Esophagus squamous epithelium (tissue), 4 donors: ENCODE data around the gene COX6B2.

Experiments used
- POLR2A ChIP-seq, 4 donors: fragments of 450-650 bp; IDR thresholded peaks; one replicate each; pipeline ENCODE4 v1.6.1; 2017; ENCODE audit warnings: antibody characterized with exemption in 4 of 4, mild to moderate bottlenecking in 4 of 4, moderate library complexity in 3 of 4
- TF ChIP-seq, protein P1 (sequence below), 6 experiments: fragments of 450-650 bp in 4 of 6; fragments of 200-600 bp in 2 of 6; sonication (generic) in 2 of 6; IDR thresholded peaks; one replicate each; pipeline ENCODE4 v1.5.1; 2016 to 2019; ENCODE audit warnings: antibody characterized with exemption in 6 of 6, mild to moderate bottlenecking in 4 of 6, moderate library complexity in 4 of 6

DNA sequence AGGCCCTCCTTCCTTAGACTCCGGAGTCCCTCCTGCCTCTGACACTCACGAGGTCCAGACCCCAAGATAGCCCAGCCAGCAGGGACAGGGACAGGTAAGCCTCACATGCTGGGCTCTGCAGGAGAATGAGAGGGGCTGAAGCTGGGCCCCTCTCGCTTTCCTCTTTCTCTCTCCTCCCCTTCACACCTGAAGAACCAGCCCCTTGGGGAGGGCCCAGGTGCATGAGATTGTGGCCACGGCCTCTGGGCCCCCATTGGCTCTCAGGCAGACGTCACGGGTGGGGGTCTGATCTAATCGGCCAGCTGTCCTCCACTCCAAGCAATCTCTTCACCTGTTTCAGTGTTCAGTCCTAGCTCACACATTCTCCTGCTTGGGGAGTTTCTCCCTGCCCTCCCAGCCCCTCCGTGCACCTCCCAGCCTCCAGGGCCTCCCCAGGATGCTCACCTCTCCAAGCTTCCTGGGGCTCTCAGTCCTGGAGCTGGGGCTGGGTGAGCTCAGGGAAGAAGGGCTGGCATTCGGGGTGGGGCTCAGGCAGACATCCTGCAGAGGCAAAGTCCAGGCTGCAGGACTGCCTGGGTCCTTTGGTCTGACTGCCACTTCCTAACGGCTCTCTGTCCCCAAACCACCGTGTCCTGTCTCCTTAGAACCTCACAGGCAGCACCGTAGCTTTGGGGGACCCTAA, 32.2 kb downstream of the COX6B2 start:
- TF ChIP-seq, protein P1, sequence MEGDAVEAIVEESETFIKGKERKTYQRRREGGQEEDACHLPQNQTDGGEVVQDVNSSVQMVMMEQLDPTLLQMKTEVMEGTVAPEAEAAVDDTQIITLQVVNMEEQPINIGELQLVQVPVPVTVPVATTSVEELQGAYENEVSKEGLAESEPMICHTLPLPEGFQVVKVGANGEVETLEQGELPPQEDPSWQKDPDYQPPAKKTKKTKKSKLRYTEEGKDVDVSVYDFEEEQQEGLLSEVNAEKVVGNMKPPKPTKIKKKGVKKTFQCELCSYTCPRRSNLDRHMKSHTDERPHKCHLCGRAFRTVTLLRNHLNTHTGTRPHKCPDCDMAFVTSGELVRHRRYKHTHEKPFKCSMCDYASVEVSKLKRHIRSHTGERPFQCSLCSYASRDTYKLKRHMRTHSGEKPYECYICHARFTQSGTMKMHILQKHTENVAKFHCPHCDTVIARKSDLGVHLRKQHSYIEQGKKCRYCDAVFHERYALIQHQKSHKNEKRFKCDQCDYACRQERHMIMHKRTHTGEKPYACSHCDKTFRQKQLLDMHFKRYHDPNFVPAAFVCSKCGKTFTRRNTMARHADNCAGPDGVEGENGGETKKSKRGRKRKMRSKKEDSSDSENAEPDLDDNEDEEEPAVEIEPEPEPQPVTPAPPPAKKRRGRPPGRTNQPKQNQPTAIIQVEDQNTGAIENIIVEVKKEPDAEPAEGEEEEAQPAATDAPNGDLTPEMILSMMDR (IDR thresholded peaks at IDR 0.05), result no peak
- TF ChIP-seq POLR2A (IDR thresholded peaks at IDR 0.05), result no peak
